H9 (cell line): Measurements from ENCODE around the gene GIT2. TPM values are rescaled to one million over a fixed set of nuclear protein-coding genes. Genes with fewer than 3 reads are reported as not detected.

Experiments used
- DNase-seq: peaks from one replicate; pipeline ENCODE4 v3.0.0-alpha.2; 2017
- H2AFZ ChIP-seq: one replicate; pipeline ENCODE4 v1.6.1; 2013; ENCODE audit warnings: mild to moderate bottlenecking, low read length, control low read depth, moderate library complexity
- H2AK5ac ChIP-seq: 2 replicates; pipeline ENCODE4 v1.6.1; 2013; ENCODE audit warnings: low read length, control low read depth, mixed read lengths; ENCODE audit not compliant: insufficient read length
- H2BK120ac ChIP-seq: one replicate; pipeline ENCODE4 v1.6.1; 2013; ENCODE audit warnings: low read depth, mild to moderate bottlenecking, low read length, control low read depth, inconsistent platforms; ENCODE audit not compliant: poor library complexity, severe bottlenecking
- H2BK12ac ChIP-seq: 2 replicates; pipeline ENCODE4 v1.6.1; 2013; ENCODE audit warnings: low read length, control low read depth, mixed read lengths, low read depth; ENCODE audit not compliant: insufficient read length
- H2BK15ac ChIP-seq: 2 replicates; pipeline ENCODE4 v1.6.1; 2013; ENCODE audit warnings: low read depth, low read length, control low read depth
- H2BK20ac ChIP-seq: one replicate; pipeline ENCODE4 v1.6.1; 2013; ENCODE audit warnings: low read depth, mild to moderate bottlenecking, low read length, control low read depth, inconsistent platforms; ENCODE audit not compliant: poor library complexity, severe bottlenecking
- H2BK5ac ChIP-seq: 2 replicates; pipeline ENCODE4 v1.6.1; 2013; ENCODE audit warnings: low read length, control low read depth, mixed read lengths; ENCODE audit not compliant: insufficient read length
- H3K14ac ChIP-seq: 2 replicates; pipeline ENCODE4 v1.6.1; 2013; ENCODE audit warnings: low read length, control low read depth; ENCODE audit not compliant: insufficient read depth
- H3K18ac ChIP-seq: 2 replicates; pipeline ENCODE4 v1.6.1; 2013; ENCODE audit warnings: low read depth, mild to moderate bottlenecking, mixed read lengths, low read length, control low read depth; ENCODE audit not compliant: insufficient read length
- H3K23ac ChIP-seq: 2 replicates; pipeline ENCODE4 v1.6.1; 2013; ENCODE audit warnings: low read length, control low read depth, mixed read lengths, low read depth; ENCODE audit not compliant: insufficient read length
- H3K23me2 ChIP-seq: 2 replicates; pipeline ENCODE4 v1.6.1; 2013; ENCODE audit warnings: low read depth, mild to moderate bottlenecking, mixed read lengths, low read length, control low read depth; ENCODE audit not compliant: insufficient read length, poor library complexity, severe bottlenecking
- H3K27ac ChIP-seq: 2 replicates; pipeline ENCODE4 v1.5.1; 2013; ENCODE audit warnings: low read length, control low read depth, mixed read lengths, low read depth; ENCODE audit not compliant: insufficient read length
- H3K27me3 ChIP-seq: 2 replicates; pipeline ENCODE4 v1.6.1; 2013; ENCODE audit warnings: low read length, control low read depth, inconsistent platforms; ENCODE audit not compliant: insufficient read depth
- H3K4ac ChIP-seq: 2 replicates; pipeline ENCODE4 v1.6.1; 2013; ENCODE audit warnings: low read depth, mild to moderate bottlenecking, control low read depth, inconsistent platforms, low read length, moderate library complexity
- H3K4me1 ChIP-seq: 2 replicates; pipeline ENCODE4 v1.6.1; 2013; ENCODE audit warnings: low read length, control low read depth, inconsistent platforms; ENCODE audit not compliant: insufficient read depth
- H3K4me2 ChIP-seq: 2 replicates; pipeline ENCODE4 v1.6.1; 2013; ENCODE audit warnings: low read length, control low read depth, mixed read lengths; ENCODE audit not compliant: insufficient read length, insufficient read depth
- H3K56ac ChIP-seq: 2 replicates; pipeline ENCODE4 v1.6.1; 2013; ENCODE audit warnings: low read depth, mild to moderate bottlenecking, mixed read lengths, low read length, control low read depth; ENCODE audit not compliant: insufficient read length
- H3K79me1 ChIP-seq: 2 replicates; pipeline ENCODE4 v1.6.1; 2013; ENCODE audit warnings: low read depth, mild to moderate bottlenecking, moderate library complexity, low read length, control low read depth, inconsistent platforms; ENCODE audit not compliant: insufficient read depth, poor library complexity, severe bottlenecking
- H3K79me2 ChIP-seq: 2 replicates; pipeline ENCODE4 v1.6.1; 2013; ENCODE audit warnings: low read length, control low read depth, inconsistent platforms; ENCODE audit not compliant: insufficient read depth
- H3K9ac ChIP-seq: 2 replicates; pipeline ENCODE4 v1.6.1; 2013; ENCODE audit warnings: low read length, control low read depth, mixed read lengths; ENCODE audit not compliant: insufficient read length; ENCODE audit errors: extremely low read depth
- H3K9me3 ChIP-seq: one replicate; pipeline ENCODE4 v1.6.1; 2013; ENCODE audit warnings: low read depth, low read length, inconsistent platforms; ENCODE audit not compliant: control insufficient read depth
- H3T11ph ChIP-seq: one replicate; pipeline ENCODE4 v1.6.1; 2013; ENCODE audit warnings: mild to moderate bottlenecking, low read length, control low read depth, inconsistent platforms
- H4K20me1 ChIP-seq: one replicate; pipeline ENCODE4 v1.6.1; 2013; ENCODE audit not compliant: control insufficient read depth, insufficient read length, insufficient read depth
- H4K5ac ChIP-seq: 2 replicates; pipeline ENCODE4 v1.6.1; 2013; ENCODE audit warnings: low read depth, mild to moderate bottlenecking, mixed read lengths, low read length, control low read depth; ENCODE audit not compliant: insufficient read length
- H4K8ac ChIP-seq: replicated peaks from 2 replicates; pipeline ENCODE4 v1.6.1; 2013; ENCODE audit warnings: low read length, control low read depth, mixed read lengths, low read depth; ENCODE audit not compliant: insufficient read length
- H4K91ac ChIP-seq: 2 replicates; pipeline ENCODE4 v1.6.1; 2013; ENCODE audit warnings: low read depth, mild to moderate bottlenecking, moderate library complexity, mixed read lengths, low read length, control low read depth; ENCODE audit not compliant: insufficient read length
- H3K27ac Mint-ChIP-seq, 3 experiments: 2 replicates in 2 of 3; 3 replicates in 1 of 3; pipeline ENCODE4 v1.8.0; 2020 to 2021; ENCODE audit warnings: mixed read lengths in 3 of 3, mild to moderate bottlenecking in 1 of 3, moderate library complexity in 1 of 3
- H3K27me3 Mint-ChIP-seq: 2 replicates; pipeline ENCODE4 v1.8.0; 2021; ENCODE audit warnings: low read depth, mild to moderate bottlenecking, moderate library complexity, mixed read lengths
- H3K36me3 Mint-ChIP-seq, 3 experiments: 2 replicates in 2 of 3; 3 replicates in 1 of 3; pipeline ENCODE4 v1.8.0; 2020 to 2021; ENCODE audit warnings: low read depth in 3 of 3, mixed read lengths in 3 of 3; ENCODE audit not compliant: insufficient read depth in 1 of 3
- H3K4me1 Mint-ChIP-seq, 2 experiments: 2 replicates each; pipeline ENCODE4 v1.8.0; 2020; ENCODE audit warnings: mixed read lengths in 2 of 2
- H3K4me3 Mint-ChIP-seq, 2 experiments: 2 replicates in 1 of 2; 3 replicates in 1 of 2; pipeline ENCODE4 v1.8.0; 2020 to 2021; ENCODE audit warnings: mild to moderate bottlenecking in 2 of 2, mixed read lengths in 2 of 2, moderate library complexity in 1 of 2
- H3K9me3 Mint-ChIP-seq, 2 experiments: 2 replicates in 1 of 2; 3 replicates in 1 of 2; pipeline ENCODE4 v1.8.0; 2020; ENCODE audit warnings: mild to moderate bottlenecking in 2 of 2, mixed read lengths in 2 of 2, moderate library complexity in 1 of 2
- WGBS: extraction: QIAGEN DNeasy Blood & Tissue Kit; methylation state at CpG from one replicate; pipeline ENCODE4 v1.1.7; 2013; ENCODE audit warnings: missing lambda C conversion rate, low lambda C conversion rate, mixed read lengths; ENCODE audit not compliant: insufficient read length; ENCODE audit errors: extremely low coverage; 5-methylcytosine and 5-hydroxymethylcytosine counted together
- total RNA-seq: library from RNA; stranded (reverse); gene quantifications from 2 replicates; pipeline ENCODE4 v1.2.1, GENCODE V29; 2021
- TF ChIP-seq, protein P1 (sequence below): fragments of 200-600 bp; sonication (generic); conservative IDR thresholded peaks from 3 replicates; pipeline ENCODE4 v1.8.0; 2021; ENCODE audit warnings: antibody characterized with exemption, mild to moderate bottlenecking

Gene GIT2
- total RNA-seq, 1 experiment from 2014 or later = 27.0 TPM

DNA sequence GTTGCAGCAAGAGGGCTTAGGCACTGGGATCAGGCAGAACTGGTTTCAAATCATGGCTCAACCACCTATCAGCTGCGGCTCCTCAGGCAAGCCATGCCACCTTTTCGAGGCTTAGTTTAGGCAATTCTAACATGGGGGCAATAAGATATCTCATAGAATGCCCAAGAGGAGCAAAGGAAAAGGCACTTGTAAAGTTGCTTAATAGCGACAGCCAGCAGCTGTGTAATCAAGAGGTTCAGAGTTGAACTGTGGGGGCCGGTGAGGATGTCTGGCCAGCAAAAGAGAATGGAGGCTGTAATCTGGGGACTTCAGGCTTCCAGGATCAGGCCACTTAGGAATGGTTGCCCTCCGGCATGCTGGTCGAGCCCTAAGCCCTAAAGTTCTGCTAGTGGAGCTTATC is 99.1 kb downstream of the GIT2 start:
- no peak overlapping the region for H2BK120ac ChIP-seq
- no peaks in the 10 kb centered on the region for H4K20me1 ChIP-seq
- peaks cover 13% of the 10 kb centered on the region for H3K23me2 ChIP-seq
- Mint-ChIP-seq H3K4me3 (no peak overlapping the region), H3K27ac (no peak overlapping the region; a peak in 1 of 7 replicates), H3K27me3 (peaks cover 94% of the 10 kb centered on the region), H3K36me3 (0 out of 7 replicates have a peak, but pooled peaks cover 0 to 3% (median 0%) of the 10 kb centered on the region in 3 experiments), H3K4me1 (peaks cover 19 to 26% of the 10 kb centered on the region in 2 experiments), H3K9me3 (no peaks in the 10 kb centered on the region; a peak in 1 of 5 replicates)
- H4K5ac ChIP-seq = no peak overlapping the region
- no peak overlapping the region for H3K4me2 ChIP-seq
- H2AFZ ChIP-seq = no peak overlapping the region
- H3T11ph ChIP-seq = no peak overlapping the region
- no peak for DNase-seq
- H3K9me3 ChIP-seq = no peaks in the 10 kb centered on the region
- H3K4me1 ChIP-seq = no peaks in the 10 kb centered on the region
- no peak overlapping the region for H2BK5ac ChIP-seq
- H3K79me1 ChIP-seq = no peaks in the 10 kb centered on the region
- no peak overlapping the region for H2BK20ac ChIP-seq
- H3K56ac ChIP-seq = no peak overlapping the region
- no peak overlapping the region for H2BK15ac ChIP-seq
- no peaks in the 10 kb centered on the region for H3K79me2 ChIP-seq
- H3K27me3 ChIP-seq = peaks cover 37% of the 10 kb centered on the region
- no peak overlapping the region for H3K4ac ChIP-seq
- H3K27ac ChIP-seq = no peak overlapping the region
- no peak overlapping the region for H2AK5ac ChIP-seq
- no peak overlapping the region for H3K9ac ChIP-seq
- TF ChIP-seq, protein P1, sequence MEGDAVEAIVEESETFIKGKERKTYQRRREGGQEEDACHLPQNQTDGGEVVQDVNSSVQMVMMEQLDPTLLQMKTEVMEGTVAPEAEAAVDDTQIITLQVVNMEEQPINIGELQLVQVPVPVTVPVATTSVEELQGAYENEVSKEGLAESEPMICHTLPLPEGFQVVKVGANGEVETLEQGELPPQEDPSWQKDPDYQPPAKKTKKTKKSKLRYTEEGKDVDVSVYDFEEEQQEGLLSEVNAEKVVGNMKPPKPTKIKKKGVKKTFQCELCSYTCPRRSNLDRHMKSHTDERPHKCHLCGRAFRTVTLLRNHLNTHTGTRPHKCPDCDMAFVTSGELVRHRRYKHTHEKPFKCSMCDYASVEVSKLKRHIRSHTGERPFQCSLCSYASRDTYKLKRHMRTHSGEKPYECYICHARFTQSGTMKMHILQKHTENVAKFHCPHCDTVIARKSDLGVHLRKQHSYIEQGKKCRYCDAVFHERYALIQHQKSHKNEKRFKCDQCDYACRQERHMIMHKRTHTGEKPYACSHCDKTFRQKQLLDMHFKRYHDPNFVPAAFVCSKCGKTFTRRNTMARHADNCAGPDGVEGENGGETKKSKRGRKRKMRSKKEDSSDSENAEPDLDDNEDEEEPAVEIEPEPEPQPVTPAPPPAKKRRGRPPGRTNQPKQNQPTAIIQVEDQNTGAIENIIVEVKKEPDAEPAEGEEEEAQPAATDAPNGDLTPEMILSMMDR = no peak
- H4K8ac ChIP-seq = no peak overlapping the region
- H3K14ac ChIP-seq = no peak overlapping the region
- no peak overlapping the region for H3K23ac ChIP-seq
- no CpG with 5 or more reads among the region's 6 CpGs for WGBS
- no peak overlapping the region for H2BK12ac ChIP-seq
- H4K91ac ChIP-seq = no peak overlapping the region
- H3K18ac ChIP-seq = no peak overlapping the region
